SKM-1 (cell line): ENCODE measurements around the gene ATP13A2.

Experiments
- DNase-seq: peaks from one replicate; lab custom pipeline; 2025; ENCODE audit not compliant: unreplicated experiment; lab: John Stamatoyannopoulos, UW

ATP13A2 gene

GRCh38 chr1:17005365-17005740 lies 6.4 kb downstream of the ATP13A2 start:
- DNase-seq = no peak

GRCh38 chr1:17004466-17005364 lies 7.0 kb downstream of the ATP13A2 start:
- no peak for DNase-seq

DNA sequence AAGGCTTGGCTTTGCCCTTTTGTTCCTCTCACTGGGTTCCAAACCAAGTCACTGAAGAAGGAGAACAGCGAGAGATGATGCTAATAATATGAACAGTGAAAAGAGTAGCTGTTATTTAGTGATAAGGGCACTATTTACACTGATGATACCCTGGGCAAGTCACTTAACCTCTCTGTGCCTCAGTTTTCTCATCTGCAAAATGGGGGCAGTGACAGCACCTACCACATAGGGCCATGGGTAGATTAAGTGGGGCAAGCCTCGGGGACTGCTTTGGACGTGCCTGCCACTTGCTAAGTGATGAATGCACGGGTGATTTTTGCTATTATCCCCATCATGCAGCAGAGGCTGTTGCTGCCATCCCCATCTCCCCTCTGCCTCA lies 9.2 kb downstream of the ATP13A2 start:
- DNase-seq = no peak

DNA sequence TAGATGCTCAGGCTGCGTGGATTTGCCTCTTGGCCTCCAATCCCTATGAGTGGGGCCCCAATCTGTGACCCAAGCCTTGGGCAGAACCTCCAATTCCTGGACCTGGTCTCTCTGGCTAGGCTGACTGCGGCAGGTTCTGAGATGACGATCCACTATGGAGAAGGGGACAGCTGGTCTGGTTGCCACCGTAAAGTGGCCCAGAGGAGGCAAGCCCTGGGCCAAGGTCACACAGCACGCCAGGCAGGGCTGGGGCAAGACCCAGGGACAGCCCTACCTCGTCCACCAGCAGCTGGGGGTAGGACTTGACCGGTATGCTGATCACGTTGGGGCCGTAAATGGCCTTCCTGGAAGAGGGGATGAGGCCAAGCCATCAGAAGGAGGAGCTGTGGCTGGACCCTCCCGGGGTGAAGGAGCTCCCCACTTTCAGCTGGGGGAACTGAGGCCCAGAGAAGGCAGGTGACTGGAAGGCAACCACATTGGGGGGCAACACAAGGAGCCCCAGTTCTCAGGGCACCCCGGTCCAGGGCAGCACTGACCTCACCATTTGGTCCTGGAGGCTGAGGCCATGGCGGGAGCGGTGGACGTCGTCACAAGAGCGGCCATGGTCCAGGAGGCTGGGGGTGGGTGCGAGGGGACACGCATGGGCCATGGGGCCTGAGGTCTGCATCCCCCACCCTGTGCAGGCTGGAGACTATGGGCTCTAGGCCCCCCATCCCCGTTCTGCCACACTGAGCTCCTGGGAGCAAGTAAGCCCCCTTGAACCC lies 9.8 kb downstream of the ATP13A2 start:
- DNase-seq = no peak

DNA sequence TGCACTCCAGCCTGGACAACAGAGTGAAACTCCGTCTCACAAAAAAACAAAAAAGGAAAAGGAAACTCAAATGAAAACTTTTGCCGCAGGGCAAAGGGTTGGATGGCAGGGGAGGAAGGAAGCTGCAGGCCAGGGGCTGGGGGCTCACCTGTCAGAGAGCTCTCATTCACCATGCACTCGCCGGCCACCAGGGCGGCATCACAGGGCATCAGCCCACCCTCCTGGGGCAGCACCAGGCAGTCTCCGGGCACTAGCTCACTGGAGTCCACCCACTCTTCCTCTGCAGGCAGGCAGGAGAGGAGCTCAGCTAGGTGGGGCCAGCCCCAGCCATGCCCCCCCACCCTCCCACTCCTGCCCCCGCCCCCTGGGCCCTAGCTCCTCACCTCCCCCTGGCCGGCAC lies 11.9 kb downstream of the ATP13A2 start:
- DNase-seq = no peak

DNA sequence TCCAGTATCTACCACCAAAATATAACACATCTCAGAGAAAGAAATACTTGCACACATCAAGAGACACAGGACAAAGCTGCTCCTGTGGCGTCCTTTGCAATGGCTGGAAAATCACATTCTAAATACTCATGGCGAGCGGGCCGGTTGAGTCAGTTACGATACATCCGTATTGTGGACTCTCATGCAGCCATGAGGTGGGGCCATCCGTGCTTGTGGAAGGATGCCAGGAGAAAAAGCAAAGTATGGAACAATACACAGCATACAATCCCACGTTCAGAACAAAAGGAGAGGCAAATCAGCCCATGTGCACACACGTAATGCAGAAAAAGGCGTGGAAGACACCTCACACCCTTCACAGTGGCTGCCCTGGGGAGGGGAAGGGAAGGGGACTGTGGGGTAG lies 13.1 kb downstream of the ATP13A2 start:
- DNase-seq = no peak

- DNase-seq = no peak
These were observed 14.9 kb downstream of the ATP13A2 start for GRCh38 chr1:16996845-16997244.

DNA sequence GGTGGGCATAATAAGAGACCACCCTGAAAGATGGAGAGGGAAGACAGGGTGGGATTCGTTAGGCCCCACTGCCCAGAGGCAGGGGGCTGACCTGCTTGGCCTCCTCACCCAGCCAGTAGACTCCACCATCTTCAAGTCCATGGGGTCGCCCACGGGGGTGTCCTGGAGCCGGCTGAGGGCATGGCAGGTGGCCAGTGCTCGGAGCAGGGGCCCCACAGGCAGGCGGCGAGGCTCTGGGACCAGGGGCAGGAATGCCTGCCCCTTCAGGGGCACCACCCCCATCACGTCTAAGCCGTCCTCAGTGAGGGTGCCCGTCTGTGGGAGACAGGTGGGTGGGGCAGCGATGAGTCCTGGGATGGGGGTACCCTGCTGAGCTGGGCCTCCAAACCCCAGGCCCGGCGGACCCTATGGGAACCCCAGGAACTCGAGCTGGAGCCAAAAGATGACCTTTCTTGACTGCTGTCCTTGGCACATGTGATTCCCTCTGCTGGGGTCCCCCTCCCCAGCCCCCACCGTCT lies 18.1 kb downstream of the ATP13A2 start:
- DNase-seq = no peak

DNA sequence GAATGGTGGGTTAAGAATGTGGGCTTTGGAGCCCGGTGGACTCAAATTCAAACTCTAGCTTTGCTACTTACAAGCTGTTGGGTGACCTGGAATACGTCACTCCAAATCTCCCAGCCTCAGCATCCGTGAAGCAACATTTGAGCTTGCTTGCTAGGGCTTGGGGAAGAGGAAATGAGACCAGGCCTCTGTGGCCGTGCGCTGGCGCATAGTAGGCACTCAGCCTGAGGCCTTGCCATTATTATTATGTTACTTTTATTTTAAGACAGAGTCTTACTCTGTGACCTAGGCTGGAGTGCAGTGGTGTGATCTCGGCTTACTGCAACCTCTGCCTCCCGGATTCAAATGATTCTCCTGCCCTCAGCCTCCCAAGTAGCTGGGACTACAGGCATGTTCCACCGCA lies 19.1 kb downstream of the ATP13A2 start:
- no peak for DNase-seq

- no peak for DNase-seq
These were observed 19.6 kb downstream of the ATP13A2 start for GRCh38 chr1:16992102-16992501.

- DNase-seq = no peak
These were observed 20.2 kb downstream of the ATP13A2 start for GRCh38 chr1:16991571-16991970.

- no peak for DNase-seq
These were observed 21.9 kb downstream of the ATP13A2 start for GRCh38 chr1:16989676-16990391.

DNA sequence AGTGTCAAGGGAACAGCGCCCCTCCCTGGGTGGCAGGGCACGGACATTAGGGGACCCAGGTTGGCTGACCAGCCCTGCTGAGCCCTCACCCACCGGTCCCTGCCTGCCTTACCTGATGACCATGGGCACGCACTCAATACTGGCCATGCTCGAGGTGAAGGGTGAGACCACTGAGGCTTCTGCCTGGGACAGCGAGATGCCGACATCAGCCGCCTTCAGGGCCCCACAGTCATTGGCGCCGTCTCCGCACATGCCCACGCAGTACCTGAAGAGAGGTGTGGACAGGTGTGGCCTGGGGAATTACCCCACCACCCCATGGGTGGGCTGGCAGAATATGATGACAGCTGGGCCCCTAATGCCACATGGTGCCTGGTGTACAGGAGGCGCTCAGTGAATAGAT lies 23.5 kb downstream of the ATP13A2 start:
- DNase-seq = no peak

GRCh38 chr1:16986962-16987361 lies 24.8 kb downstream of the ATP13A2 start:
- no peak for DNase-seq

DNA sequence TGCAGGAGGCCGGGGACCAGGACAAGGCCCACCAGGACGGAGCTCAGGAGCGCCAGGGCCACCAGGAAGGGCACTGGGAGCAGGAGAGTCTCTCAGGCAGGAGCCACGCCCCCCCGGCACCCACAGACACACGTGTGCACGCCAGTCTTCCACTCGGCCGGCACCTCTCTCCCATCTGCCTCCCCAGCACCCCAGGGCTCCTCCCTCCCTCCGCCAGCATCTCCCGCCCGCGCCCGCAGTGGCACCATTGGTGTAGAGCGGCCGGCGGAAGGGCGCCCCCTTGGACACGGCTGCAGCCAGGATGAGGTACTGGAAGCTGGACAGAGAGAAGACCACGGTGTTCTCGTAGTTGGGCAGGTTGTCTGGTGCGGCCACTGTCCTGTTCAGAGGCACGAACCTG lies 25.2 kb downstream of the ATP13A2 start:
- DNase-seq = no peak

DNA sequence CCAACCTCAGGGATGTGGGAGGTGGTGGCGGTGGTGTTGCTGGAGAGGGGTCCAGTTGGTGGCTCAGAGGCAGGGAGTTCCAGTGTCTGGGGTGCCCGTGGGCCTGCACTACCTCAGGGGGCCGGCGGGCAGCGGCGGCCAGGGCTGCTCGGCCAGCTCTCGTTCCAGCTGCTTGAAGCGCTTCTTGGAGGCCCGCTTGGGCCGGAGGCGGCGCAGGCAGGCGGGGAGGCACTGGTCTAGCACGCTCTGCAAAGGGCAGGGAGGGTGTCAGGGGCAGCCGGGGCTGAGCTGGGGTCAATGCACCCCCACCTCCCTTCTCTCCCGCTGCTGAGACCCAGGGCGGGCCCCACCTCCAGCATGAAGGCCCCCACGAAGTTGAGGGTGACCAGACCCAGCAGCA lies 25.6 kb downstream of the ATP13A2 start:
- no peak for DNase-seq

- DNase-seq = no peak
These were observed 27.0 kb downstream of the ATP13A2 start for GRCh38 chr1:16984717-16985116.

DNA sequence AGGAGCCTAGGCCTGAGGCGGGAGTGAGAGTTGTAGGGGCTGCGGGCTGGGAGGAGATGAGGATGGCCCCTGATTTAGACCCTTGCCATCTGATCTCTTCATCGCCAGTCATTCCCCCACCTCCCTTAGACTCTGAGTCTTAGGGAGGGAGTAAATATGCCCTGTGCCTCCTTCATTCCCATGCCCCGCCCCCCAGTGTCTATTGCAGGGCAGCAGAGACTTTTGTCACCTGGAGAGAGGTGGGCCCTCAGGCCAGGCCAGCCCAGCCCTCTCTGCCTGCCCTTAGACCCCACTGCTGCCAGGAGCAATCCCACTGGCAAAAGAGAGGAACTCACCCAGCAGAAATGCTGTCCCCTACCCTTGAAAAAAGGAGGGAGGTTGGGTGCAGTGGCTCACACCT lies 28.1 kb downstream of the ATP13A2 start:
- no peak for DNase-seq

DNA sequence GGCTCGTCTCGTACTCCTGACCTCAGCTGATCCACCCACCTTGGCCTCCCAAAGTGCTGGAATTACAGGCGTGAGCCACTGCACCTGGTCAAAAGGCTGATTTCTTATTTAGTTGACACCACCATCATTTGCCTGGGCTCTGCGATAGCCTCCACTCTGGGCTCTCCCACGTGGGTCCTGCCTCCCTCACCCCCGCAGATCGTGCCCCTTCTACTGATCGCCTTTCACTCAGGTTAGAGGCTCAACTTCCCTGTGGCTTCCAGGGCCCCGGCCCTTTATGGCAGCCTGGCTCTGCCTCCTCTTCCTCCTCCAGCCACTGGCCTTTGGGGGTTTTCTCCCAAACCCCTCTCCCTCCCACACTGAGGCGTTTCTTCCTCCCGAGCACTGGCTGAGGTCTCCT lies 28.8 kb downstream of the ATP13A2 start:
- DNase-seq = no peak

GRCh38 chr1:16981269-16981849 lies 30.4 kb downstream of the ATP13A2 start:
- no peak for DNase-seq
